ENCODE results near the gene ALS2CL.

DNA sequence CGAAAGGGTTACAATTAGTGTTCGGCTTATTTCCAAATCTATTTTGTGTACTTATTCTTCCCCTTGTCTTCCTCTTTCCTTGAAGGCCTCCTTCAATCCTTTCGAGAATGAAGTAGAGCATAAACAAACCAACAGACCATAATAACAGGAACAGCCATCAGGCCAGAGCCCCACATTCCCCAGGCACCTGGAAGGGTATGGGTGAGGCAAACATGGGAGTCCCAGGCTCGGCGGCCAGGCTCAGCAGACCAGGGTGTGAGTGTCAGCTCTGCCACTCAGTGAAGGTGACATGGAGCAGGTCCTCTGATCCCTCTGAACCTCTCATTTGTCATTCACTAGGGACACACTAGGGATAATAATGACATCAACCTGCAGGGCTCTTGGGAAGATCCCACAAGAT is 13.8 kb downstream of the ALS2CL start:
- TF ChIP-seq, protein P1, sequence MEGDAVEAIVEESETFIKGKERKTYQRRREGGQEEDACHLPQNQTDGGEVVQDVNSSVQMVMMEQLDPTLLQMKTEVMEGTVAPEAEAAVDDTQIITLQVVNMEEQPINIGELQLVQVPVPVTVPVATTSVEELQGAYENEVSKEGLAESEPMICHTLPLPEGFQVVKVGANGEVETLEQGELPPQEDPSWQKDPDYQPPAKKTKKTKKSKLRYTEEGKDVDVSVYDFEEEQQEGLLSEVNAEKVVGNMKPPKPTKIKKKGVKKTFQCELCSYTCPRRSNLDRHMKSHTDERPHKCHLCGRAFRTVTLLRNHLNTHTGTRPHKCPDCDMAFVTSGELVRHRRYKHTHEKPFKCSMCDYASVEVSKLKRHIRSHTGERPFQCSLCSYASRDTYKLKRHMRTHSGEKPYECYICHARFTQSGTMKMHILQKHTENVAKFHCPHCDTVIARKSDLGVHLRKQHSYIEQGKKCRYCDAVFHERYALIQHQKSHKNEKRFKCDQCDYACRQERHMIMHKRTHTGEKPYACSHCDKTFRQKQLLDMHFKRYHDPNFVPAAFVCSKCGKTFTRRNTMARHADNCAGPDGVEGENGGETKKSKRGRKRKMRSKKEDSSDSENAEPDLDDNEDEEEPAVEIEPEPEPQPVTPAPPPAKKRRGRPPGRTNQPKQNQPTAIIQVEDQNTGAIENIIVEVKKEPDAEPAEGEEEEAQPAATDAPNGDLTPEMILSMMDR (IDR thresholded peaks at IDR 0.05; ENCODE audit: poor library complexity) = no peak
- no peak for TF ChIP-seq EZH2phosphoT487 (IDR thresholded peaks at IDR 0.05; ENCODE audit: low read depth, severe bottlenecking, unreplicated experiment)

Data from hepatocyte (in vitro differentiated cells).